Measurements from ENCODE around the gene FAM217B. TPM values are rescaled to one million over a fixed set of nuclear protein-coding genes. Genes with fewer than 3 reads are reported as not detected.

Gene FAM217B
- total and polyA plus RNA-seq, 10 donors, result 4.6 to 22.4 (median 17.9) TPM

GRCh38 chr20:59971428-59971827 lies 31.2 kb downstream of the FAM217B start:
- intact Hi-C loops (cut with DNase I; ENCODE audit: low total_unique reads), result no loop called here
- no peaks in the 10 kb centered on the region for H3K27me3 ChIP-seq (replicated peaks in 1 of 7)
- TF ChIP-seq CTCF (IDR thresholded peaks at IDR 0.05 in 8 of 11, conservative IDR thresholded peaks at IDR 0.05 in 3 of 11), result no peak
- no peak for TF ChIP-seq POLR2A (IDR thresholded peaks at IDR 0.05)
- no peak for TF ChIP-seq POLR2AphosphoS5 (IDR thresholded peaks at IDR 0.05)
- no peaks in the 10 kb centered on the region for H3K9me3 ChIP-seq
- H3K4me1 ChIP-seq, result no peaks in the 10 kb centered on the region
- 84 to 95% (median 90%) methylated on average over 1 of the region's 1 CpG for WGBS, 5 donors
- peak overlapping the region in 1 of 8 donors; percentile 51 for H3K27ac ChIP-seq
- DNase-seq, result no peak
- no peak overlapping the region for H3K4me3 ChIP-seq
- no peaks in the 10 kb centered on the region for H3K36me3 ChIP-seq

GRCh38 chr20:59972037-59972801 lies 32.0 kb downstream of the FAM217B start:
- Histone ChIP-seq H3K9me3 (no peaks in the 10 kb centered on the region), H3K36me3 (no peaks in the 10 kb centered on the region), H3K27ac (peak overlapping the region in 4 of 8 donors; percentile 38 to 51 (median 42)), H3K4me3 (no peak overlapping the region), H3K27me3 (replicated peaks in 1 of 7) (no peaks in the 10 kb centered on the region), H3K4me1 (no peaks in the 10 kb centered on the region)
- intact Hi-C loops (cut with DNase I; ENCODE audit: low total_unique reads), result no loop called here
- no peak for TF ChIP-seq POLR2A (IDR thresholded peaks at IDR 0.05)
- DNase-seq, result no peak
- whole genome bisulfite sequencing, 5 donors, result 63 to 92% (median 81%) methylated on average over 12 of the region's 12 CpGs

GRCh38 chr20:59976156-59976782 lies 36.1 kb downstream of the FAM217B start:
- DNase-seq, result no peak
- Histone ChIP-seq H3K36me3 (no peaks in the 10 kb centered on the region), H3K27me3 (replicated peaks in 1 of 7) (no peaks in the 10 kb centered on the region), H3K27ac (no peak overlapping the region), H3K4me3 (no peak overlapping the region), H3K4me1 (no peaks in the 10 kb centered on the region), H3K9me3 (no peaks in the 10 kb centered on the region)
- WGBS, 5 donors, result 86 to 91% (median 91%) methylated on average over 6 of the region's 6 CpGs
- TF ChIP-seq CTCF (IDR thresholded peaks at IDR 0.05 in 8 of 11, conservative IDR thresholded peaks at IDR 0.05 in 3 of 11) (no peak), POLR2AphosphoS5 (IDR thresholded peaks at IDR 0.05) (no peak)
- intact Hi-C loops (cut with DNase I; ENCODE audit: low total_unique reads), result no loop called here

- intact Hi-C loops (cut with DNase I; ENCODE audit: low total_unique reads), result no loop called here
- Histone ChIP-seq H3K9me3 (no peaks in the 10 kb centered on the region), H3K4me3 (no peak overlapping the region), H3K27ac (no peak overlapping the region), H3K27me3 (replicated peaks in 1 of 7) (no peaks in the 10 kb centered on the region), H3K4me1 (no peaks in the 10 kb centered on the region), H3K36me3 (no peaks in the 10 kb centered on the region)
- no peak for DNase-seq
- WGBS, 5 donors, result 84 to 95% (median 92%) methylated on average over 9 of the region's 9 CpGs
- TF ChIP-seq POLR2A (IDR thresholded peaks at IDR 0.05) (no peak), CTCF (IDR thresholded peaks at IDR 0.05 in 8 of 11, conservative IDR thresholded peaks at IDR 0.05 in 3 of 11) (no peak), POLR2AphosphoS5 (IDR thresholded peaks at IDR 0.05) (no peak)
These were observed 36.9 kb downstream of the FAM217B start for GRCh38 chr20:59977086-59977485.
